Loucy (cell line): ENCODE measurements around the gene SPINT1.

ENCODE experiments used
- H2AFZ ChIP-seq: fragments of 200-600 bp; sonication (generic); 2 replicates; pipeline ENCODE4 v1.6.0; 2016; ENCODE audit warnings: antibody characterized with exemption, mild to moderate bottlenecking, low read length, moderate library complexity
- H3F3A ChIP-seq: fragments of 200-600 bp; 2 replicates; pipeline ENCODE4 v1.6.0; 2016; ENCODE audit warnings: antibody characterized with exemption, low read depth, mild to moderate bottlenecking
- H3K27me3 ChIP-seq: fragments of 200-600 bp; sonication (generic); 2 replicates; pipeline ENCODE4 v1.6.1; 2014; ENCODE audit warnings: low read length, mild to moderate bottlenecking; ENCODE audit not compliant: insufficient read depth, poor library complexity, severe bottlenecking
- H3K36me3 ChIP-seq: fragments of 200-600 bp; sonication (generic); 2 replicates; pipeline ENCODE4 v1.6.1; 2016; ENCODE audit warnings: low read length; ENCODE audit not compliant: insufficient read depth
- H3K4me1 ChIP-seq: fragments of 200-600 bp; sonication (generic); 2 replicates; pipeline ENCODE4 v1.5.1; 2014; ENCODE audit warnings: low read length, mild to moderate bottlenecking; ENCODE audit not compliant: insufficient read depth, poor library complexity, severe bottlenecking
- H3K4me2 ChIP-seq: fragments of 200-600 bp; sonication (generic); 2 replicates; pipeline ENCODE4 v1.6.0; 2014; ENCODE audit warnings: antibody characterized with exemption, low read length, low read depth, mild to moderate bottlenecking; ENCODE audit not compliant: poor library complexity, severe bottlenecking
- H3K4me3 ChIP-seq: fragments of 200-600 bp; sonication (generic); 2 replicates; pipeline ENCODE4 v1.5.1; 2014; ENCODE audit warnings: low read length, mild to moderate bottlenecking, mixed read lengths; ENCODE audit not compliant: poor library complexity, severe bottlenecking
- H3K79me2 ChIP-seq: fragments of 200-600 bp; sonication (generic); 2 replicates; pipeline ENCODE4 v1.6.1; 2014; ENCODE audit warnings: low read length; ENCODE audit not compliant: insufficient read depth
- H3K9ac ChIP-seq: fragments of 200-600 bp; sonication (generic); 2 replicates; pipeline ENCODE4 v1.6.0; 2014; ENCODE audit warnings: mild to moderate bottlenecking, low read depth, low read length, moderate library complexity; ENCODE audit not compliant: poor library complexity, severe bottlenecking
- H3K9me2 ChIP-seq: fragments of 200-600 bp; sonication (generic); replicated peaks from 2 replicates; pipeline ENCODE4 v1.6.1; 2016; ENCODE audit warnings: low read depth, low read length, mixed read lengths
- H3K9me3 ChIP-seq: fragments of 200-600 bp; sonication (generic); 2 replicates; pipeline ENCODE4 v1.6.1; 2014; ENCODE audit warnings: mild to moderate bottlenecking, antibody characterized with exemption, low read length, low read depth; ENCODE audit not compliant: insufficient read depth
- H4K20me1 ChIP-seq: fragments of 200-600 bp; sonication (generic); 2 replicates; pipeline ENCODE4 v1.6.0; 2014; ENCODE audit warnings: antibody characterized with exemption, low read length, mild to moderate bottlenecking; ENCODE audit not compliant: insufficient read depth, poor library complexity, severe bottlenecking
- EZH2phosphoT487 ChIP-seq: fragments of 200-600 bp; IDR thresholded peaks from 2 replicates; pipeline ENCODE4 v1.6.1; 2018; ENCODE audit warnings: antibody characterized with exemption, mild to moderate bottlenecking, moderate library complexity, borderline replicate concordance
- TF ChIP-seq, protein P1 (sequence below): fragments of 200-600 bp; sonication (generic); conservative IDR thresholded peaks from 2 replicates; pipeline ENCODE4 v1.5.1; 2014; ENCODE audit warnings: mild to moderate bottlenecking, antibody characterized with exemption, low read length

SPINT1 gene

DNA sequence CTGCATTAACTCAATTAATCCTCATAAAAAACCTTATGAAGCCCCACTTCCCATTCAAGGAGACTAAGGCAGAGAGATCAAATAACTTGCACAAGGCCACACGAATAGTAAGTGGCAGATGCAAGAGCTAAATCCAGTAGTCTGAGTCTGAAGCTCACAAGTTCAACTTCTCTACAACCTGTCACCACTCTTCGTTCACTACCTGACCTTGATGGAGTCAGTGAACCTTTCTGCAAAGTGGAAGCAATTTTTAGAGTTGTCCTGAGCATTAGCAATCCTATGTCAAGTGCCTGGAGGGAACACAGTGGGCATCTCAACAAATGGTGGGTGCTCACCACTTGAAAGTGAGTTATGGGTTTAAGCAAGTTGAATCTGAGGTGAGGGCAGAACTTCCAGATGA, 2.1 kb upstream of the SPINT1 start:
- no peaks in the 10 kb centered on the region for H3F3A ChIP-seq
- no peaks in the 10 kb centered on the region for H3K9me2 ChIP-seq
- 0 out of 2 replicates have a peak overlapping the region, but pooled peaks have one; percentile 19 for H2AFZ ChIP-seq

DNA sequence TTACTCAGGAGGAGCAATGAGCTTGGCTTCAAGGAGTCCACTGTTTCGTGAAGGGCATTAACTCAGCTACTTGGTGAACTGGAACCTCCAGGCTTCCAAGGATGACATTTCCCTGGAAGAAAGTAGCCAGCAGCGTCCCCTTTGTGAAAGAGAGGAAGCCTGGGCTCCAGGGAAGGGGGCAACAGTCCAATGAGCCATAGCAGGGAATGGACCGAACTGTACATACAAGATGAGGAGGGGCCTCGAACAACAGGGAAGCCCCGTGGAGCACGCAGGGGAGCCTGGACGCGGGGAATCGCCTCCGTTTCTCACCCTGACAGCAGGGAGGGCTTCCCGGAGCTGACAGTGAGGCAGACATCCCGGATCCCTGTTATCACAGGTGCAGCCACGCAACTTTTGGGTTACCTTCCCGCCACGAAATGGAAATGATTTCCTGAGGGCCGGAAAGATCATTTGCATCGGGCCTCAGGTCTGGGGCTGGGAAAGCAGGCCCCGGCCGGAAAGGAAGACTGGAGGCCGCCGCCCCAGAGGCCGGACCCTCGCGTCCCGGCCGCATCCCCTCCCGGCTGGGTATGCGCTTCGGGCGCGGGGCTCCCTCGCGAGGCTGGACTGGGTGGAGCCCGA, 475 bp upstream of the SPINT1 start:
- no peak overlapping the region for H3K4me3 ChIP-seq
- no peaks in the 10 kb centered on the region for H3K79me2 ChIP-seq

More for the DNA sequence above, 2.1 kb upstream of the SPINT1 start:
- Histone ChIP-seq H3K27me3 (no peaks in the 10 kb centered on the region), H3K4me1 (peaks cover 4% of the 10 kb centered on the region), H3K9ac (no peak overlapping the region), H3K4me2 (no peak overlapping the region), H3K79me2 (no peaks in the 10 kb centered on the region), H3K4me3 (no peak overlapping the region), H4K20me1 (no peaks in the 10 kb centered on the region), H3K9me3 (no peaks in the 10 kb centered on the region), H3K36me3 (no peaks in the 10 kb centered on the region)
- TF ChIP-seq, protein P1, sequence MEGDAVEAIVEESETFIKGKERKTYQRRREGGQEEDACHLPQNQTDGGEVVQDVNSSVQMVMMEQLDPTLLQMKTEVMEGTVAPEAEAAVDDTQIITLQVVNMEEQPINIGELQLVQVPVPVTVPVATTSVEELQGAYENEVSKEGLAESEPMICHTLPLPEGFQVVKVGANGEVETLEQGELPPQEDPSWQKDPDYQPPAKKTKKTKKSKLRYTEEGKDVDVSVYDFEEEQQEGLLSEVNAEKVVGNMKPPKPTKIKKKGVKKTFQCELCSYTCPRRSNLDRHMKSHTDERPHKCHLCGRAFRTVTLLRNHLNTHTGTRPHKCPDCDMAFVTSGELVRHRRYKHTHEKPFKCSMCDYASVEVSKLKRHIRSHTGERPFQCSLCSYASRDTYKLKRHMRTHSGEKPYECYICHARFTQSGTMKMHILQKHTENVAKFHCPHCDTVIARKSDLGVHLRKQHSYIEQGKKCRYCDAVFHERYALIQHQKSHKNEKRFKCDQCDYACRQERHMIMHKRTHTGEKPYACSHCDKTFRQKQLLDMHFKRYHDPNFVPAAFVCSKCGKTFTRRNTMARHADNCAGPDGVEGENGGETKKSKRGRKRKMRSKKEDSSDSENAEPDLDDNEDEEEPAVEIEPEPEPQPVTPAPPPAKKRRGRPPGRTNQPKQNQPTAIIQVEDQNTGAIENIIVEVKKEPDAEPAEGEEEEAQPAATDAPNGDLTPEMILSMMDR, result no peak
- no peak for TF ChIP-seq EZH2phosphoT487

DNA sequence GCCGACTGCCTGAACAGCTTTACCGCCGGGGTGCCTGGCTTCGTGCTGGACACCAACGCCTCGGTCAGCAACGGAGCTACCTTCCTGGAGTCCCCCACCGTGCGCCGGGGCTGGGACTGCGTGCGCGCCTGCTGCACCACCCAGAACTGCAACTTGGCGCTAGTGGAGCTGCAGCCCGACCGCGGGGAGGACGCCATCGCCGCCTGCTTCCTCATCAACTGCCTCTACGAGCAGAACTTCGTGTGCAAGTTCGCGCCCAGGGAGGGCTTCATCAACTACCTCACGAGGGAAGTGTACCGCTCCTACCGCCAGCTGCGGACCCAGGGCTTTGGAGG, 815 bp downstream of the SPINT1 start:
- H4K20me1 ChIP-seq, result no peaks in the 10 kb centered on the region
- no peaks in the 10 kb centered on the region for H3K36me3 ChIP-seq
- no peaks in the 10 kb centered on the region for H3K9me2 ChIP-seq
- H3K4me2 ChIP-seq, result no peak overlapping the region
- H3F3A ChIP-seq, result no peaks in the 10 kb centered on the region
- no peaks in the 10 kb centered on the region for H3K9me3 ChIP-seq
- H3K4me1 ChIP-seq, result peaks cover 18% of the 10 kb centered on the region
- no peaks in the 10 kb centered on the region for H3K79me2 ChIP-seq
- no peak overlapping the region for H3K4me3 ChIP-seq
- TF ChIP-seq, protein P1, result no peak
- no peak for TF ChIP-seq EZH2phosphoT487
- no peak overlapping the region for H2AFZ ChIP-seq
- no peak overlapping the region for H3K9ac ChIP-seq
- H3K27me3 ChIP-seq, result no peaks in the 10 kb centered on the region

More for the DNA sequence above, 475 bp upstream of the SPINT1 start:
- Histone ChIP-seq H3K36me3 (no peaks in the 10 kb centered on the region), H3K9me2 (no peaks in the 10 kb centered on the region), H3K9ac (no peak overlapping the region), H3K9me3 (no peaks in the 10 kb centered on the region), H3K4me2 (no peak overlapping the region), H3K4me1 (peaks cover 18% of the 10 kb centered on the region), H3K27me3 (no peaks in the 10 kb centered on the region), H4K20me1 (no peaks in the 10 kb centered on the region), H2AFZ (no peak overlapping the region), H3F3A (no peaks in the 10 kb centered on the region)
- no peak for TF ChIP-seq EZH2phosphoT487
- TF ChIP-seq, protein P1, result no peak
